ENCODE data around the gene ROR1.

ROR1 gene

DNA sequence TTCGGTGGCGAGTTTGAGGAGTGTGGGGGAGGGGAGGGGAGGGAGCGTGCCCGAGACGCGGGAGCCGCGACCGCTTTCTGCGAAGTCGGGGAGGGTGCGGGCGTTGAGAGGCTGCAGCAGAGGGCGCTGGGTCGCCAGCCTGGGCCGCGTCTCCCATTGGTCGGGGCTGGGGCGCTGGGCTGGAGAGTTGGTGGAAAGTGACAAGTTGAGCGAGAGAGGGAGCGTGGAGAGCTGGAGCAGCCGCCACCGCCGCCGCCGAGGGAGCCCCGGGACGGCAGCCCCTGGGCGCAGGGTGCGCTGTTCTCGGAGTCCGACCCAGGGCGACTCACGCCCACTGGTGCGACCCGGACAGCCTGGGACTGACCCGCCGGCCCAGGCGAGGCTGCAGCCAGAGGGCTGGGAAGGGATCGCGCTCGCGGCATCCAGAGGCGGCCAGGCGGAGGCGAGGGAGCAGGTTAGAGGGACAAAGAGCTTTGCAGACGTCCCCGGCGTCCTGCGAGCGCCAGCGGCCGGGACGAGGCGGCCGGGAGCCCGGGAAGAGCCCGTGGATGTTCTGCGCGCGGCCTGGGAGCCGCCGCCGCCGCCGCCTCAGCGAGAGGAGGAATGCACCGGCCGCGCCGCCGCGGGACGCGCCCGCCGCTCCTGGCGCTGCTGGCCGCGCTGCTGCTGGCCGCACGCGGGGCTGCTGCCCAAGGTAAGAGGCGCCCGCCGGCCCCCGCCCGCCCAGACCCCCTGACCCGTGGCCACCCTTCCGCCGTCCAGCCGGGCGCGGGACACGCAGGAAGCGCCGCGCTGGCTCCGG, at the start of gene ROR1:
Gene ROR1 (plus strand): TSS at position 203 of the 802 bp plus-strand sequence.
- DNase-seq, result no peak

DNA sequence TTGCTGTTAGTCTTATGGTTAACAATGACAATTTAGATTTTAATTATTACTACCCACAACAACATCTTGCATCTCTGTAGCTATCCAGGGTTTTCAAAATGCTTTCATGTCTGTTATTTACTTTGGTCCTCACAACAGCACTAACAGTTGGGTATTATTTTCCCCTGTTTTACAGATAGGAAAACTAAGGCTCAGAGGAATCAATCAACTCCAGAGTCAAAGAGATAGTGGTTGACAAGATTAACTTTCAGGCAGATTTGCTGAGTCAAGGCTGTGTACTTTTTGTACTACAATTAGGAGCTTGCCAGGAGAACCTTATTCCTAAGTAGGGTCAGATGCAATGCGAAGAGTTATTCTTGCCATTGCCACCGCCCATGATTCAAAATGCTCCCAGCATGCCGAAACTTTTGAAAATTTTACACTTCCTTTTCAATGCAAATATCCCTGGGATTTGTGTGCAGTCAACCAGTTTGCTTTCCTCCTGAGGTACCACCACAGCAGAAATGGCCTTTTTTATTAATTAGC, 49.4 kb upstream of the ROR1 start:
- no peak for DNase-seq

DNA sequence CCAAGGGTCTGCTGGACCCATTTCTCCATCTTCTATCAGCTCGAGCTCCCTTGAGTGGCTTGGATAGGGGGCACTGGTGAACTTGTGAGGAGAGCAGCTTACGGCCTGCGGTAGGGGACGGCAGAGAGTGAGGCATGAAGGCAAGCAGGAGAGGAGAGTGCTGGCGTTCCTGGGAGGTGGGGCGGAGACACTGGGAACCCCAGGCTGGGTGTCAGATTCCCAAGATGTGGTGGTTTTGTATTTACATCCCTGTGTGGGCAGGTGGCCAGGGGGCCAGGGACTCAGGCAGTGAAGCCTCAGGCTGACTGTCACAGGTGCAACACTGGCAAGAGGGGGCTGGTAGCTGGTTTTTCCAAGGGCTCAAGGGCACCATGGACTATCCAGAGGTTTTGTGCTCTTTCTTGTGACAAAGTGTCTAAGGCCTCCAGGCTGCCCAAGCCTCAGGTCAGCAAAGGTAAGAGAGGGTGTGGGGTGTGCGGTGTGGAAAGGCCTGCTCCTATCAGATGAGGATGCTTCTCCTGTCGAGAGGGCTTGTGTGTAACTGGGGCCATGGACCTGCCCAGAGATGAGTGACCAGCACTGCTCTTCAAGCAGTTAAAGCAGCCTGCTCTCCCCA, 45.1 kb upstream of the ROR1 start:
- DNase-seq, result no peak

DNA sequence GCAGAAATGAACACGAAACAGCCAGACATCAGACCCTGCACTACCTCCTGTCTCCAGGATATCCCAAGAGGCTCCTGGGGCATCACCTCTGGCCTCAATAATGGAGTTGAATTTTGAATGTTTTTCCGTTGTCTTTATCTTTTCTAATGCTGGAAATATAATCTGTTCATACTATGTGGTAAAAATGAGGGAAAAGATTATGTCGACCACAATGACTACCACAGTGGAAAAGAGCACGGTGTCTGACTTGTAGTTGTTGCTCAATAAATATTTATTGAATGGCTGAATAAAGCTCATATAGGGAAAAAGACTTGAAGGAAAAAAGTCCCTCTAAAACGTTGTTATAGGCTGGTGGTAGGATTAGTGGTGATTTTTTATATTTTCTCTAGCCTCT, 44.6 kb upstream of the ROR1 start:
- no peak for DNase-seq

DNA sequence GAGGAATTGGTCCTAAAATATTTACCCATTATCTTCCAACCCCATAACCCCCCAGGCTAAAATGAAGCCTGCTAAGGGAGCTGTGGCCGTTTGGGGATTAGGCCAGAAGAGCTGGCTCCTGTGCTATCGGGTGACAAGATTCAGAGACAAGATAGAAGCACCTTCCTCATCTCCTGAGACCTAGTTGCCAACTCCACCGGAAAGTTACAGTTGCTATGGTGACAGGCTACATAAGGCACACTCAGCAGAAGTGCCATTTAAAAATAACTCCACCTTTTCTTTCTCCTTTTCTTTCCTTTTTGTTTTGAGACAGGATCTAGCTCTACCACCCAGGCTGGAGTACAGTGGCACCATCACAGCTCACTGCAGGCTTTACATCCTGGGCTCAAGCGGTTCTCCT, 43.6 kb upstream of the ROR1 start:
- DNase-seq, result no peak

DNA sequence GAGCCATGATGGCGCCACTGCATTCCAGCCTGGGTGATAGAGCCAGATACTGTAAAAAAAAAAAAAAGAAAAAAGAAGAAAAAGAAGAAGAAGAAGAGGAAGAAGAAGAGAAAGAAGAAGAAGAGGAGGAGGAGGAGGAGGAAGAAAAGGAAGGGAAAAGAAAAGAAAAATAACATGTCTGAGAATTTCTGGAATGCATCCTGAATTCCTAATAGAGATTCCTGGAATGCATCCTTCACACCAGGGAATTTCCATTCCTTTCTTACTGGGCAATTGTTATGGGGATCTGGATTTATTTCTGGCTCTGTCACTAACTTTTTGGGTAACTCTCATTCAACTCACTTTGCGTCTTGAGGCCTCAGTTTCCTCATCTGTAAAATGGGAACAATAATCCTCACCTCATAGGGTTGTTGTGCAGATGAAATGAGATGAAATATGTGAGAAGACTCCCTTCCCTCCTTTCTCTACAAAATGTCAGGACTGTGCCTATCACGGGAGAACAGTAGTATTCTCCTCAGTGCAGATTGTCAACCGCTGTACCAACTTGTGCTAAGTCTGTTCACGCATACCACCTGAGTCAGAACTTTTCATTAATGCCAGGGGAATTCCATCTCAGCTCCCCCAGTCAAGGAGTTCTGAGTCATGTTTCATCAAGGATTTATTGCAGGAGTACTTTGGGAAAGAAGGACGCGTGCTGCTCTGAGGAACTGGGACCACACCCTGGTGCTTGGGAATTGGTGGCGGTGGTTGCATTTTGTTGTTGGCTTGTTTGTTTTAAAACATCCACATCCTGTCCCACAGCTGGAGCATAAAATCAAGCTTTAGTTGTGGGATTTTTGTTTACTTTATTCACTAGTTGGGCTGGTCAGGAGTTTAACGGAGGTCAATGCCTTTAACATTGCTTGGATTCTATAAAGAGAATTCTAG, 42.4 kb upstream of the ROR1 start:
- DNase-seq, result no peak

DNA sequence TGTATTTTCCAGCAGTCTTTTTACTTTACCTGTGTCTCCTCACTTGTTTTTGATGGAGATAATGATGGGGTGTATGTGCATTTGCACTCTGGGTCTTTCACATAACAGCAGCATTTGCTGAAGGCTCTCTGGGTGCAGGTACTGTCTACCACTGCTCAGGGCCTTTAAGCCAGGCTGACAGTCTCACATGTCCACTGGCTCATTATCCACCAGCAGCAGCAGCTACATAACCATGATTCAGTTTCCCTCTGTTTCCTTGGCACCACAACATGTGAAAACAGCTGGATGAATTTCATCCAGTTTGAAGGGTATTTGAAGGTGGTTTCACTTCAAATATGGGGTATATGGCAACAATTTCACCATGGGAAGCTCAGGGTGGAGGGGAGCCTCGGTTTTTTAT, 41.2 kb upstream of the ROR1 start:
- no peak for DNase-seq

DNA sequence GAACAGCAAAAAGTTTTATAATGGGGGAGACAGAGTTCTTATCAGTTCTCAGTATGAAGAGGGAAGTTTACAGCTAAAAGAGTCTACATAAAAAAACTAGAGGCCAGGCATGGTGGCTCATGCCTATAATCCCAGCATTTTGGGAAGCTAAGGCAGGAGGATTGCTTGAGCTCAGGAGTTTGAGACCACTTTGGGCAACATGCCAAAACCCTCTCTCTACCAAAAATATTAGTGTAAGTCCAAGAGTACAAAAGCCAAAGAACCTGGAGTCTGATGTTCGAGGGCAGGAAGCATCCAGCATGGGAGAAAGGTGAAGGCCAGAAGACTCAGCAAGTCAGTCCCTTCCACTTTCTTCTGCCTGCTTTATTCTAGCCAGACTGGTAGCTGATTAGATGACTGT, 35.0 kb upstream of the ROR1 start:
- no peak for DNase-seq

DNA sequence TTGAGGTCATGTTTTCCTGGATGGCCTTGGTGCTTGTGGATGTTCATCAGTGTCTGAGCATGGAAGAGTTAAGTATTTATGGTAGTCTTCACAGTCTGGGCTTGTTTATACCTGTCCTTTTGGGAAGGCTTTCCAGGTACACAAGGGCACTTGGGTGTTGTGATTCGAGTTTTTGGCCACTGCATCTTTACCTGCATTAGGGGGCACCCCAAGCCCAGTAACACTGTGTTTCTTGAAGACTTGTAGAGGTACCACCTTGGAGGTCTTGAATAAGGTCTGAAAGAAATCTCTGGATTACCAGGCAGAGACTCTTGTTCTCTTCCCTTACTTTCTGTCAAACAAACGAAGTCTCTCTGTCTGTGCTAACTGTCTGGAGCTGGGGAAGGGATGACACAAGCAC, 34.4 kb upstream of the ROR1 start:
- no peak for DNase-seq

DNA sequence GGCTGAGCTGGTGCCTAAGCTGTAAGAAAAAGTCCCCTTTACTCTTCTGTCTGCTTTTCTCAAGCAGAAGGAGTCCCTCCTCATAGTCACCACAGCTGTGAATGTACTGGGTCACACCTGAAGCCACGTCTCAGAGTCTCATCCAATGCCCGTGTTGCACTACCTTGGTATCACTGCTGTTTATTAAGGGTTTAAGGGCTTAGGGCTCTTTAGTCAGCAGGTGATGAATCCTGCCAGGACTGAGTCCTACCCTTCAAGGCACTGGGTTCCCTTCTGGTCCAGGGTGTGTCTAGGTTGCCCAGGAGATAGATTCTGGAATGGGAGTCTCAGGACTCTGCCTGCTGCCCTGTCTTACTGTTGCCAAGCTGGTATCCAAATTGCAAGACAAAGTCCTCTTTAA, 33.4 kb upstream of the ROR1 start:
- no peak for DNase-seq

DNA sequence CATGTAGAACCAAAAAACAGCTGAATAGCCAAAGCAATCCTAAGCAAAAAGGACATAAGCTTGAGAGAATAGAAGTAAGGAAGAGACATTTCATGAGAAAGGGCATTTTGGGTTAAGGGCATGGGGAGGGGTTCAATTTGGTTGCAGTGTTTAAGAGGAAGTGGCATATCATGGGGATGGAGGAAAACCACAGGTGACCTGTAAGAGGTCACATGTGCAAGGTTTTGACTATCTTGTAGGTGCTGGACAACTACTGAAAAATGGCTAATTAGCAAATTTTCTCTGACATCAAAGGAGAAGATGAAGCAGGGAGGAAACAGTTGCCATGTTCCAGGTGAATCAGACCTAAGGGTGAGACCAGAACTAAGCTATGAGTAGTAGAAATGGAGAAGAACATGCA, 31.3 kb upstream of the ROR1 start:
- DNase-seq, result no peak

DNA sequence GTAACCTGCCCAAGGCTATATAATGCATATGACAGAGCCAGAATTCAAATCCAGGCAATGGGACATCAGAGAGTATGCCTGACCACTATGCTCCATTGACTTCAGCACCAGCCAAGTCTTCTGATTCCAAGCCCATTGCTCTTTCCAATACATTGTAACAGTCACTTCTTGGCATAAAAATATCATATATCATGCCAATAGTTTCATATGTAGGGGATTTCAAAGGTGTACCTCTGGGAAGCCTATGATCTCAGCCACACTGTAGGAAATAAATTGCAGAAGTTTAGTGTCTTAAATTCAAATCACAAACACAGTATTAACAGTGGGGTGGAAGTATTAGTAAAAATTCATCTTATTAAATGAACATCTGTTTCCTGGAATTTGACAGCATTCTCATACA, 30.0 kb upstream of the ROR1 start:
- no peak for DNase-seq

DNA sequence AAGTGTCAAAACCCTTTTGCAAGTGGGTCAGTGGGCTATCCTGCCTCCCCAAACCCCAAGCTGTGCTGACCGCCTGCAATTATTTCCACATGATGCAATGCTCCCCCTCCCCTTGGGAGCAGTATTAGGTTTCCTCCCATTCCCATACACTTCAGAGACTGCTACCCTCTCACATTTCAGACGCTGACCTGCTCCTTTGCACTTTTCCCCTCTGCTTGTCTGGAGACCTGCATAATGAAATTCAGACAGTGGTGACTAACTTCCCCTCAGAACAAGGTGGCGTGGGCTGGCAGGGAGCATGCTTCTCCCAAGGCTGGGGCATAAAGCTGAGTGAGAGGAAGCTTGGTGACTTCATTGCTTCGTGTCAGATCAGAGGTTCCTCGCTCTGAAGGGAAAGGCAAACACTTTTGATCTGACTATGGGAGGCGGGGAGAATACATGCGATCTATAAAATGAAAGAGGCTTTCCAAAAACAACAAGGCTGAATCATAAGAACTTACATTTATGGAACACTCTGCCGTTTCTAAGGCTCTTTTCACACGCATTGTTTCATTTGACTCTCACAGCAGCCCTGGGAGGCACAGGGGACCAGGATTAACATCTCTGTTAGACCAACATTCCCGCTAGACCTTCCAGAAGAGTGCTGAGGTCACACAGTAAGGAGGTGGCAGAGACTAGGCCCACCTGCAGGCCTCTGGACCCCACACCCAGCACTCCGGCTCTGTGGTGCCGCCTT, 27.5 kb upstream of the ROR1 start:
- DNase-seq, result no peak

DNA sequence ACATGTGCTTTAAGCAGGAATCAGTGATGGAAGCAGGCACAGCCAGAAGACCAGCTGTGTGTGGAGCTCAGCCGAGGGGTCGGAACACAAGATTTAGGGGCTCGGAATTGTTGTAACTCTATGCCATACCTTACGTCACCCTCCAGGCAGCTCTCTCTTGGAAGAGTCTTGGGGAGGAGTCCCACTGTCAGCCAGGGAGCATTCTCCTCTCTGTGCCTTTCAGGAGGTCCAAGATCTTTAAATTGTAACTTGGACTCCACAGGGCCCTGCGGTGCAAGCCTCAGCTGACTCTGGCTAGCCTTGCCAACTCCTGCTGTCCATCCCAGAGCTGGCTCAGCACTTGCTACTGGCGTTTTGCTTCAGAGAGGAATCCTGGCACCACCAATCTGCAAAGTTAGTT, 26.4 kb upstream of the ROR1 start:
- no peak for DNase-seq

DNA sequence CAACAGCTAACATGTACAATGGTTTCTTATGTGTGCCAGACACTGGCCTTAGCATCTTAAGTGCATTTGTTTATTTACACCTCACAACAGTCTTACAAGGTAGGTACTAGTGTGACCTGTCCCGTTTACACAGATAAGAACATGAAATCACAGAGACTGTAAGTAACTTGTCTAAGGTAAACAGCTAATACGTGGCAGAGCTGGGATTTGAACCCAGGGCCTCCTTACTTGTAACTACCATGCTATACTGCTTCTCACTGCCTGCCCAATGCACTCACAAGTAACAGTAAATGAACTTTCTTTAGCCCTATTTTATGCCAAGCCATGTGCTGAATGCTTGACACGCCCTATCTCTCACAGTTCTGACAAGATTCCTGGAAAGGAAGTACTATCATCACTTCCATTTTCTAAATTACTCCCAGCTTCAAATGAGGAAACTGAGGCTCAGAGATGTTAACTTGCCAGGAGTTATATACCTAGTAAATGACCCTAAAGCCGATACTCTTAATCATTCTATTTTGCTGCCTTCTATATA, 25.7 kb upstream of the ROR1 start:
- no peak for DNase-seq

DNA sequence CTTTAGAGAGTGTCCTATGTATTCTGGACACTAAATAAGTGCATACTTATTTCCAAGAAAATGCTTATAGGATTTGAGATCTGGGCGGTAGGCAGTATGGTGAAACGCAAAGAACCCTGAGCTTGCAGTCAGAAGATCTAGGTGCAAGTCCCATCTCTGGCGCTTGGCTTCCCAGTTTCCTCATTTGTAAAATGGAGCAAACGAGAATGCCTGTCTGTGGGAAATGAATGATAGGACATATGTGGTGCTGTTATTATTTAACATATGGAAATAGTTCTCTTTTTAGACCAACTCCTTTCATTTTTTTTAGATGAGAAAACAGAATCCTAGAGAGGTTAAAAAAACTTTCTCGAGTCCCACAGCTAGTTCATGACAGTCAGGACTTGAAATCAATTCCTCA, 25.2 kb upstream of the ROR1 start:
- no peak for DNase-seq

DNA sequence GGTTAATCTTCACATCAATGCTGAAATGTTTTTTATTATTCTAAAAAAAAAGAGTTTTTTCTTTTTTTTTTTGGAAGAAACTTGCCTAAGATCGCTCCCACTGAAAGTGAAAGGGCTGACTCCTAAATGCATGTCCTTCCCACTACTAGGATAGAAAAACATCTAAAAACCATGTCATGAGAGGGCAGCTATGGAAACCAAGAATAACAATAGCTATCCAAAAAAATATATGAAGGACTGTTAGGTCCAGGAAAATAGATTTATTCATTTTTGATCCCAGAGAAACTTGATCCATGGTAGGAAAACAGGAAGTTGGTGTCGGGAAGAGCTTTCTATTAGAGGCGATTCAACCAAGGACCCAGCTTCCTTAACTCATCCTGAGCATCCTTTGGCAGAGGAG, 23.1 kb upstream of the ROR1 start:
- no peak for DNase-seq

DNA sequence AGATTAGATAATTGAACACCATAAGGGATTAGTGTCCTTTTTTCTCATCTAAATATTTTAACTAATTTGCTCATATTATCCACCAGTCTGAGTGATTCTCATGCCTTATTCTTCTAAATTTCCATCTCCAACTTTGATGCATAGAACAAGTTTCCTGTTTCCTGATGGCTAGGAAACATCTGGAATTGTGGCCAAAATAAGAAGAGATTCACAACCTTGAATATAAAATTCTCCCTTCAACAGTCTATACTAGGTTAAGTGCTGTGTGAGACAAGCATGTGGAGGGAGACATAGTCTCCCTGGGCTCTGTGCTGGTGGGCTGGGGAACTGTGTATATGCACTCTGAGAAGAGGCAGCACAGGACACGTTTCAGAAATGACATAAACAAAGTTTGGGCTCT, 21.6 kb upstream of the ROR1 start:
- DNase-seq, result no peak

DNA sequence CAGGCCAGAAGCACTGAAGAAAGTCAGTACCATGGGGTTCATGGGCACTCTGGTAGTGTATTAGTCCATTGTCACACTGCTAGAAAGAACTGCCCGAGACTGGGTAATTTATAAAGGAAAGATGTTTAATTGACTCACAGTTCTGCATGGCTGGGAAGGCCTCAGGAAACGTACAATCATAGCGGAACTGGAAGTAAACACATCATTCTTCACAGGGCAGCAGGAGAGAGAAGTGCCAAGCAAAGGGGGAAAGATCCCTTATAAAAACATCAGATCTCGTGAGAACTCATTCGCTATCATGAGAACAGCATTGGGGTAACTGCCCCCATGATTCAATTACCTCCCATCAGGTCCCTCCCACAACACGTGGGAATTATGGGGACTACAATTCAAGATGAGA, 20.2 kb upstream of the ROR1 start:
- DNase-seq, result no peak

DNA sequence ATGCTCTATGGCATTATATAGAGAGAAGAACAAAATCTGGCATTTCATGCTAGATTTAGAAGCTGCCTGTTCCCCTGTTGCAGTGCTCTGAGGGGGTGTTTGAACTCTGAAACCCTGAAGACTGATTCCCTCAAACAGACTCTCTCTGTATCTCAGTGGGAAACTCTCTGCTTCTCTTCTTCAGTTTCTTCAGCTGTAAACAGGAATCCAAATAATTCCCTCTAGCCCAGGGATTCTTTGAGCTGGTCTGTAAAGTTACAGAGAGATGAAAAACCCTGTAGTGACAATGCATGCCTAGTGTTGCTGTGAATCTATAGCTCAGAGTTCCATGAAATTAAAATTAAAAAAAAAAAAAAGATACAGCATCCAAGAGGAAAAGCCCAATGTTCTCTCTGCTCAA, 17.0 kb upstream of the ROR1 start:
- DNase-seq, result no peak

DNA sequence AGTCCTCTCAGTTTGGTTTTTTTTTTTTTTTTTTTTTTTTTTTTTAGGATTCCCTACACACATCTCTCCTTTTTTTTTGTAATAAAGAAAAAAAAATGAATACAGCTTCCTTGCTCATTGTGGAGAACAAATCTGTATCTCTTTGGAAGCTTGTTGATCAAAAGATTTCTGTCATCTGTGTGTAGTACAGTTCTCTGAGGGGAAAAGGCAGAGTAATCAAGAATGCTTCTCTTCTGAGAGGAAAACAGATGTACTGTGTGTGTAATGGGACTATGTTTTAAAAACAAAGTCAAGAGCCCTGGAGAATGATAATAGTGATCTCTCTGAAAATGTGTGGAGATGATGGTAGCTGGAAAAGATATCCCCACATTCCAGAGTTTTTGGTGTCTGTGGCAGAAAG, 16.5 kb upstream of the ROR1 start:
- no peak for DNase-seq

DNA sequence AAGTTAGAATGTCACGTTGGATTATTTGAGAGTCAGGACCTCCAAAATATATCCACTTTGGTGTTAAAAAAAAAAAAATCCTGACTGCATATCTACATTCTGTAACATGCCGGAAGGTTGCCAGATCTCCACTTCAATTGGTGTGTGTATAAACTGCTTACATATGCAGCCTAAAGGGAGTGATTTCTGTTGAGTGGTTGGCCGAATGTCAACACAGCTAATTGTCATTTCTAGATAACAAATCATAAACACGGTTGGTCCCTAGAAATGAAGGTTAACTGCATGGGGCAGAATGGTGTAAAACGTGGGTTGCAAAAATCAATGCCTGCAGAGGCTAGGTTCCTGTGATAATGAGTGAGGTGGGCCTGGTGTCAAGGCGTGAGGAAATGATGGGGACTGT, 15.0 kb upstream of the ROR1 start:
- no peak for DNase-seq

DNA sequence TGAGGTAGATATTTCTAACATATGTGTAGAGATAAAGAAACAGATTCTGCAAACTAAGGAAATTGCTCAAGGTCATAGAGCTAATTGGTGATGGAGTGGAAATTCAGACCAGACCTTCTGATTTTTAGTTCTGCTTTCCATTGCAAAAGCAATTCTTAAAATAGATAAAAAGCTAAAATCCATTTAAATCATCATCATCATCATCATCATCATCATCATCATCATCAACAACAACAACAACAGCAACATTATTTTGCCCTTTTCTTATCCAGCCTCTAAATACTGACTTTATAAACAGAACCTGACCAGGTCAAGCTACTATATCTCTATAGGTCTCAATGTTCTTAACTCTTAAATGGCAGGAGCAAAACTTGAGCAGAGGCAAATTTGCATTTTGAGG, 14.0 kb upstream of the ROR1 start:
- no peak for DNase-seq
